ENCODE results near the gene SLC5A12. TPM values are rescaled to one million over a fixed set of nuclear protein-coding genes. Genes with fewer than 3 reads are reported as not detected.
A peak's percentile ranks its signal among the peaks of the same experiment; 100 is the strongest.
"Not testable (repeated sequence)": the region's sequence is repeated elsewhere in the genome, so short reads cannot be mapped to it uniquely, and the experiment has no call there.

Gene SLC5A12
- total RNA-seq, 2 experiments from 2014 or later: not detected

GRCh38 chr11:26675233-26675928, 46.5 kb downstream of the SLC5A12 start:
- POLR2A ChIA-PET: no interaction called here
- intact Hi-C loops (cut with micrococcal nuclease): no loop called here
- H3K4me3 Mint-ChIP-seq: no peak overlapping the region
- no peak overlapping the region for H3K27ac Mint-ChIP-seq
- no peaks in the 10 kb centered on the region for H3K36me3 Mint-ChIP-seq
- no peaks in the 10 kb centered on the region for H3K27me3 Mint-ChIP-seq
- H3K9me3 Mint-ChIP-seq: no peaks in the 10 kb centered on the region
- CTCF ChIA-PET: no interaction called here
- H3K4me1 Mint-ChIP-seq (ENCODE audit: low read depth): no peaks in the 10 kb centered on the region
- no peak for DNase-seq

DNA sequence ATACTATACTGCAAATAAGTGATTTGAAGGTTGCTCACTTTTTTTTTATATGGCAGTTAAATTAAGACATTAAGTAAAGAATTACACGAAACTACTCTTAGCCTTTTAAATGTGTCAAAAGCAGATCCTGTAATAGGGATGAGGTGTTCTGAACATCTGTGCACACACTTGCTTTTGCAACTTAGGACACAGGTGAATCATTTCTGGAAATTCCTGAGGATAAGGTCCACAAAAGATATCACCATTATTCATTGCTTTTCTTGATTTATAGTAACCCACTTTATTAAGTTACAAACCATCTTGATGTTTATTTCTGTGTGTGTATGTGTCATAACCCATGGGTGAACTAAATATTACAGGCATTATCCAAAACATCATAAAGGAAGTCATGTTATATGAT, 55.9 kb downstream of the SLC5A12 start:
- CTCF ChIA-PET: no interaction called here
- Mint-ChIP-seq H3K27ac (no peak overlapping the region), H3K27me3 (no peaks in the 10 kb centered on the region), H3K4me1 (ENCODE audit: low read depth) (no peaks in the 10 kb centered on the region), H3K36me3 (no peaks in the 10 kb centered on the region), H3K4me3 (no peak overlapping the region), H3K9me3 (no peaks in the 10 kb centered on the region)
- DNase-seq: no peak
- POLR2A ChIA-PET: no interaction called here
- intact Hi-C loops (cut with micrococcal nuclease): no loop called here

- intact Hi-C loops (cut with micrococcal nuclease): no loop called here
- POLR2A ChIA-PET: no interaction called here
- CTCF ChIA-PET: no interaction called here
Measured at GRCh38 chr11:26665036-26665435, 56.8 kb downstream of the SLC5A12 start.

DNA sequence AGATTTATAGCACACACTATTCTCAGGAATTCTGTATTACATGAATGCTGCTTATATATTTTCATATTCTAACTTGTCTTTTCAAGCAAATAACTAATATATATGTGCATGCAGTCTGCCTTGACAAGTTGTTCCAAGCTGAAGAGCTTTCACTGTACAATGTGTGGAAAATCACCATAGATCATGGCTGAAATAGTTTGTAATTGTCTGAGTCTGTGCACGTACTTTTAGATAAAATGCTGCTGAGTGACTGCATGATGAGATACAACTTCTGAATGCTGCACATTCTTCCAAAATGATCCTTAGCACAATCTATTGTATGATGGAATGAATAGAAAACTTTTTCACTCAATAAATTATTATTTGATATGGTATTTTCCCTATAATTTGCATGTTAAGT, 58.9 kb downstream of the SLC5A12 start:
- Mint-ChIP-seq H3K4me3 (no peak overlapping the region), H3K27ac (no peak overlapping the region), H3K27me3 (no peaks in the 10 kb centered on the region), H3K4me1 (ENCODE audit: low read depth) (no peaks in the 10 kb centered on the region), H3K36me3 (no peaks in the 10 kb centered on the region), H3K9me3 (no peaks in the 10 kb centered on the region)
- DNase-seq: no peak
- POLR2A ChIA-PET: no interaction called here
- intact Hi-C loops (cut with micrococcal nuclease): no loop called here
- CTCF ChIA-PET: no interaction called here

More at GRCh38 chr11:26665036-26665435, 56.8 kb downstream of the SLC5A12 start:
- no peaks in the 10 kb centered on the region for H3K4me1 Mint-ChIP-seq (ENCODE audit: low read depth)
- no peak overlapping the region for H3K4me3 Mint-ChIP-seq
- H3K27me3 Mint-ChIP-seq: no peaks in the 10 kb centered on the region
- DNase-seq: no peak
- no peak overlapping the region for H3K27ac Mint-ChIP-seq
- no peaks in the 10 kb centered on the region for H3K9me3 Mint-ChIP-seq
- no peaks in the 10 kb centered on the region for H3K36me3 Mint-ChIP-seq

GRCh38 chr11:26655287-26655686, 66.6 kb downstream of the SLC5A12 start:
- no peak for DNase-seq
- no peaks in the 10 kb centered on the region for H3K27me3 Mint-ChIP-seq
- H3K36me3 Mint-ChIP-seq: no peaks in the 10 kb centered on the region
- ChIA-PET CTCF (interaction anchor here (0.5 kb wide), 1 partner anchor 16 kb away, joined by 3 read pairs; no protein-coding TSS in a partner anchor), POLR2A (no interaction called here)
- no peaks in the 10 kb centered on the region for H3K9me3 Mint-ChIP-seq
- H3K4me3 Mint-ChIP-seq: no peak overlapping the region
- H3K4me1 Mint-ChIP-seq (ENCODE audit: low read depth): no peaks in the 10 kb centered on the region
- intact Hi-C loops (cut with micrococcal nuclease): no loop called here
- no peak overlapping the region for H3K27ac Mint-ChIP-seq

DNA sequence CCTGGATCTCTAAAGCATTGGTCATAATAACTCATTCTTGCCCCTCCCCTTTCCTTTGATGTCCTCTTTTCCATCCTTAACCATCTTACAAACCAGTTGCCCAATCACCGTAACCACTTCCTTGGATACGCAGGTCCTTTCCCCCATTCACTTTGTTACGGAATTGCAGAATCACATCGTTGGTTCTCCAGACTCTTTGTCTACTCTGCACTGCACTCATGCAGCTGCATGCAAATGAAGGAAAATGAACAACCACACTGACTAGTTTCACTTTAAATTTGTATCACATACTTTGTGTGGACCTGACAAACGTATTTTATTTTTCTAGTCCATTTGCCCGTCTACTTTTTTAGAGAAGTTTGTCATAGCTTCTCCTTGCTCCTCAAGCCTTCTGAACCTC, 69.9 kb downstream of the SLC5A12 start:
- H3K4me3 Mint-ChIP-seq: no peak overlapping the region
- H3K9me3 Mint-ChIP-seq: no peaks in the 10 kb centered on the region
- H3K4me1 Mint-ChIP-seq (ENCODE audit: low read depth): no peaks in the 10 kb centered on the region
- intact Hi-C loops (cut with micrococcal nuclease): no loop called here
- H3K27ac Mint-ChIP-seq: no peak overlapping the region
- DNase-seq: no peak
- no peaks in the 10 kb centered on the region for H3K27me3 Mint-ChIP-seq
- no peaks in the 10 kb centered on the region for H3K36me3 Mint-ChIP-seq
- ChIA-PET POLR2A (no interaction called here), CTCF (no interaction called here)

DNA sequence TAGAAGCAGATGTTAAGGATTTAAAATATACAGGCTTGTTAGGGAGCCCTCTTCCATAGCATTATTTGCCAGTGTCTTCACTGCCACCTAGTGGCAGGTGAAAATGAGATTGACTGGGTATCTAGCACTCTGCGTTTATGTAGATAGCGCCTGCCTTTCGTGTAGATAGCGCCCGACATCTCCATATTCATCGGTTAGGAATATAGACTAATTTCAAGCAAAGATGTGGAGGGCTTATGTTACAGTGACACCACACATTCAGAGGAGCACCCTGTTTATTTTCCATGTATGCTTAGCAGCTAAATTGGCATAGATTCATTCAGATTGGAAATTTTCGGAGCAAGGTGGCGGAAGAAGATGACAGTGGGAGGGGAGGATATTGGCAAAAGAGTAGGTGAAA, 72.0 kb downstream of the SLC5A12 start:
- intact Hi-C loops (cut with micrococcal nuclease): loop anchor here (1.0 kb wide), 1 partner anchor 353 kb away; no protein-coding TSS in a partner anchor
- Mint-ChIP-seq H3K27me3 (no peaks in the 10 kb centered on the region), H3K4me1 (ENCODE audit: low read depth) (no peaks in the 10 kb centered on the region), H3K4me3 (no peak overlapping the region), H3K27ac (no peak overlapping the region), H3K36me3 (no peaks in the 10 kb centered on the region), H3K9me3 (no peaks in the 10 kb centered on the region)
- peak; percentile 18 for DNase-seq
- ChIA-PET POLR2A (no interaction called here), CTCF (interaction anchor here (1.3 kb wide), 1 partner anchor 365 kb away, joined by 3 read pairs; no protein-coding TSS in a partner anchor)

DNA sequence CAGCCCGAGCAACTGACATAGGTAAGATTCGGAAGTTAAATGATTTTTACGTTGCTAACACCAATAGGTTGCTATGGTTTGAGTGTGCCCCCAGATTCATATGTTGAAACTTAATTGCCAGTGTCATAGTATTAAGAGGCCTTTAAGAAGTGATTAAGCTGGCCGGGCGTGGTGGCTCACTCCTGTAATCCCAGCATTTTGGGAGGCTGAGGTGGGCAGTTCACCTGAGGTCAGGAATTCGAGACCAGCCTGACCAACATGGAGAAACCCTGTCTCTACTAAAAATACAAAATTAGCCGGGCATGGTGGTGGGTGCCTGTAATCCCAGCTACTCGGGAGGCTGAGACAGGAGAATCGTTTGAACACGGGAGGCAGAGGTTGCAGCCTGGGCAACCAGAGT, 78.5 kb downstream of the SLC5A12 start:
- H3K27ac Mint-ChIP-seq; H3K36me3 Mint-ChIP-seq; H3K4me1 Mint-ChIP-seq (ENCODE audit: low read depth); CTCF ChIA-PET; POLR2A ChIA-PET; intact Hi-C loops (cut with micrococcal nuclease); H3K27me3 Mint-ChIP-seq; DNase-seq; H3K4me3 Mint-ChIP-seq; H3K9me3 Mint-ChIP-seq: not testable (repeated sequence)

DNA sequence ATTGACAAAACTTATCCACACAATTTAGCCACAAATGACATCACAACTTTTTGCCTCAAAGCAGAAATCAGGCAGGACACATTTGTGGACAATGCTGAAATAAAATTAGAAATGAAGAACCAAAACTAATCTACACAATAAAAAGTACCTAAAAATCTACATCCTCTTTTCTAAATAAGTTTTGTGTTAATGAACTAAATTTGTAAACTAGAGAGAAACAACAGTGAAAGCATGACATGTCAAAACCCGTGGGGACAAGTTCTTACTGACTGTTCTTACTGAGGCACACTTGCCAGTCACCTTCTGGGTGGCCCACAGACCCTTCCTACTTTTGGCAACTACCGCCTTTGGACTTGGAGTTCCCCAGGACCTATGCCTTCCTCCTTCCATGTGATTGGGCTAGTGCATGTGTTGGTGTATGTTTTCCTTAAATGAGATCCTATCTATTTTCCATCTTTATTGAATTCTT, 89.1 kb downstream of the SLC5A12 start:
- Mint-ChIP-seq H3K27me3 (no peaks in the 10 kb centered on the region), H3K9me3 (no peaks in the 10 kb centered on the region)

GRCh38 chr11:26626346-26626745, 95.5 kb downstream of the SLC5A12 start:
- no peaks in the 10 kb centered on the region for H3K9me3 Mint-ChIP-seq
- intact Hi-C loops (cut with micrococcal nuclease): no loop called here

More for the DNA sequence above, 89.1 kb downstream of the SLC5A12 start:
- ChIA-PET POLR2A (no interaction called here), CTCF (no interaction called here)
- Mint-ChIP-seq H3K4me3 (no peak overlapping the region), H3K36me3 (no peaks in the 10 kb centered on the region), H3K4me1 (ENCODE audit: low read depth) (no peaks in the 10 kb centered on the region), H3K27ac (no peak overlapping the region)
- DNase-seq: no peak
- intact Hi-C loops (cut with micrococcal nuclease): no loop called here

GRCh38 chr11:26623076-26623659, 98.7 kb downstream of the SLC5A12 start:
- H3K27ac Mint-ChIP-seq: no peak overlapping the region
- intact Hi-C loops (cut with micrococcal nuclease): no loop called here
- no peaks in the 10 kb centered on the region for H3K36me3 Mint-ChIP-seq
- no peaks in the 10 kb centered on the region for H3K9me3 Mint-ChIP-seq
- no peak overlapping the region for H3K4me3 Mint-ChIP-seq
- no peaks in the 10 kb centered on the region for H3K4me1 Mint-ChIP-seq (ENCODE audit: low read depth)
- no peak for DNase-seq
- CTCF ChIA-PET: no interaction called here
- POLR2A ChIA-PET: no interaction called here
- H3K27me3 Mint-ChIP-seq: no peaks in the 10 kb centered on the region

More at GRCh38 chr11:26626346-26626745, 95.5 kb downstream of the SLC5A12 start:
- Mint-ChIP-seq H3K4me3 (no peak overlapping the region), H3K27me3 (no peaks in the 10 kb centered on the region), H3K27ac (no peak overlapping the region), H3K4me1 (ENCODE audit: low read depth) (no peaks in the 10 kb centered on the region), H3K36me3 (no peaks in the 10 kb centered on the region)
- DNase-seq: no peak
- POLR2A ChIA-PET: no interaction called here
- CTCF ChIA-PET: no interaction called here

- POLR2A ChIA-PET: no interaction called here
- H3K36me3 Mint-ChIP-seq: no peaks in the 10 kb centered on the region
- H3K27ac Mint-ChIP-seq: no peak overlapping the region
- intact Hi-C loops (cut with micrococcal nuclease): no loop called here
- CTCF ChIA-PET: no interaction called here
- H3K4me3 Mint-ChIP-seq: no peak overlapping the region
- no peaks in the 10 kb centered on the region for H3K27me3 Mint-ChIP-seq
- no peaks in the 10 kb centered on the region for H3K4me1 Mint-ChIP-seq (ENCODE audit: low read depth)
- no peaks in the 10 kb centered on the region for H3K9me3 Mint-ChIP-seq
- no peak for DNase-seq
Measured at GRCh38 chr11:26622181-26622580, 99.7 kb downstream of the SLC5A12 start.

- Mint-ChIP-seq H3K4me3 (no peak overlapping the region), H3K27me3 (no peaks in the 10 kb centered on the region), H3K36me3 (no peaks in the 10 kb centered on the region), H3K27ac (no peak overlapping the region), H3K9me3 (peaks cover 2% of the 10 kb centered on the region), H3K4me1 (ENCODE audit: low read depth) (no peaks in the 10 kb centered on the region)
- intact Hi-C loops (cut with micrococcal nuclease): no loop called here
- DNase-seq: no peak
- ChIA-PET CTCF (no interaction called here), POLR2A (no interaction called here)
Measured at GRCh38 chr11:26621132-26621531, 100.7 kb downstream of the SLC5A12 start.

All from activated CD4-positive, alpha-beta memory T cell treated with anti-CD3 and anti-CD28 coated beads for 36 hours (primary cell).